Activated naive CD8-positive, alpha-beta T cell treated with anti-CD3 and anti-CD28 coated beads for 36 hours (primary cell): ENCODE data around the gene ALX4. TPM values are rescaled to one million over a fixed set of nuclear protein-coding genes. Genes with fewer than 3 reads are reported as not detected.

Experiments used
- DNase-seq: peaks from one replicate; pipeline ENCODE4 v3.0.0; 2021
- H3K27ac Mint-ChIP-seq: one replicate; pipeline ENCODE4 v1.8.0; 2022; ENCODE audit warnings: mild to moderate bottlenecking, moderate library complexity, mixed read lengths
- H3K27me3 Mint-ChIP-seq: one replicate; pipeline ENCODE4 v1.8.0; 2022; ENCODE audit warnings: mild to moderate bottlenecking, mixed read lengths
- H3K36me3 Mint-ChIP-seq: one replicate; pipeline ENCODE4 v1.8.0; 2021; ENCODE audit warnings: mild to moderate bottlenecking, mixed read lengths
- H3K4me1 Mint-ChIP-seq: one replicate; pipeline ENCODE4 v1.8.0; 2021; ENCODE audit warnings: mixed read lengths
- H3K4me3 Mint-ChIP-seq: one replicate; pipeline ENCODE4 v1.8.0; 2022; ENCODE audit warnings: mild to moderate bottlenecking, moderate library complexity, mixed read lengths
- H3K9me3 Mint-ChIP-seq: one replicate; pipeline ENCODE4 v1.8.0; 2022; ENCODE audit warnings: mixed read lengths
- total RNA-seq, 2 experiments: library from RNA; stranded (reverse); gene quantifications; one replicate each; pipeline ENCODE4 v1.2.3, GENCODE V29; 2021

The ALX4 gene
- total RNA-seq, 2 experiments from 2014 or later, result not detected

- Mint-ChIP-seq H3K4me3 (no peak overlapping the region), H3K36me3 (no peaks in the 10 kb centered on the region), H3K27me3 (peaks cover 88% of the 10 kb centered on the region), H3K4me1 (peaks cover 24% of the 10 kb centered on the region), H3K27ac (no peak overlapping the region), H3K9me3 (no peaks in the 10 kb centered on the region)
- DNase-seq, result no peak
These were observed 5.6 kb downstream of the ALX4 start for GRCh38 chr11:44304091-44305025.

GRCh38 chr11:44303401-44303938 is 6.5 kb downstream of the ALX4 start:
- peak overlapping the region; percentile 7 for H3K27ac Mint-ChIP-seq
- no peak overlapping the region for H3K4me3 Mint-ChIP-seq
- H3K9me3 Mint-ChIP-seq, result no peaks in the 10 kb centered on the region
- H3K4me1 Mint-ChIP-seq, result peaks cover 22% of the 10 kb centered on the region
- DNase-seq, result no peak
- no peaks in the 10 kb centered on the region for H3K36me3 Mint-ChIP-seq
- peaks cover 83% of the 10 kb centered on the region for H3K27me3 Mint-ChIP-seq

GRCh38 chr11:44301564-44302271 is 8.2 kb downstream of the ALX4 start:
- DNase-seq, result no peak
- H3K9me3 Mint-ChIP-seq, result no peaks in the 10 kb centered on the region

GRCh38 chr11:44300844-44301563 is 8.9 kb downstream of the ALX4 start:
- no peak overlapping the region for H3K4me3 Mint-ChIP-seq
- H3K27ac Mint-ChIP-seq, result no peak overlapping the region
- H3K36me3 Mint-ChIP-seq, result no peaks in the 10 kb centered on the region
- H3K27me3 Mint-ChIP-seq, result peaks cover 71% of the 10 kb centered on the region
- H3K9me3 Mint-ChIP-seq, result no peaks in the 10 kb centered on the region
- no peak for DNase-seq
- peaks cover 16% of the 10 kb centered on the region for H3K4me1 Mint-ChIP-seq

More at GRCh38 chr11:44301564-44302271, 8.2 kb downstream of the ALX4 start:
- Mint-ChIP-seq H3K27me3 (peaks cover 76% of the 10 kb centered on the region), H3K27ac (no peak overlapping the region), H3K4me1 (peaks cover 19% of the 10 kb centered on the region), H3K36me3 (no peaks in the 10 kb centered on the region), H3K4me3 (no peak overlapping the region)

- Mint-ChIP-seq H3K27me3 (peaks cover 56% of the 10 kb centered on the region), H3K27ac (no peak overlapping the region), H3K9me3 (no peaks in the 10 kb centered on the region), H3K4me3 (no peak overlapping the region), H3K4me1 (peaks cover 2% of the 10 kb centered on the region), H3K36me3 (no peaks in the 10 kb centered on the region)
- no peak for DNase-seq
These were observed 11.1 kb downstream of the ALX4 start for GRCh38 chr11:44298862-44299261.

- no peaks in the 10 kb centered on the region for H3K9me3 Mint-ChIP-seq
- no peak overlapping the region for H3K27ac Mint-ChIP-seq
- H3K4me1 Mint-ChIP-seq, result no peaks in the 10 kb centered on the region
- peaks cover 30% of the 10 kb centered on the region for H3K27me3 Mint-ChIP-seq
- H3K4me3 Mint-ChIP-seq, result no peak overlapping the region
- no peaks in the 10 kb centered on the region for H3K36me3 Mint-ChIP-seq
- DNase-seq, result no peak
These were observed 19.7 kb downstream of the ALX4 start for GRCh38 chr11:44290208-44290607.

- Mint-ChIP-seq H3K27me3 (peaks cover 18% of the 10 kb centered on the region), H3K4me3 (no peak overlapping the region)
These were observed 21.8 kb downstream of the ALX4 start for GRCh38 chr11:44288133-44288526.

GRCh38 chr11:44286911-44287310 is 23.0 kb downstream of the ALX4 start:
- Mint-ChIP-seq H3K27me3 (peaks cover 14% of the 10 kb centered on the region), H3K36me3 (no peaks in the 10 kb centered on the region), H3K27ac (no peak overlapping the region), H3K4me3 (no peak overlapping the region), H3K9me3 (no peaks in the 10 kb centered on the region), H3K4me1 (no peaks in the 10 kb centered on the region)
- no peak for DNase-seq

More at GRCh38 chr11:44288133-44288526, 21.8 kb downstream of the ALX4 start:
- Mint-ChIP-seq H3K36me3 (no peaks in the 10 kb centered on the region), H3K27ac (no peak overlapping the region), H3K4me1 (no peaks in the 10 kb centered on the region), H3K9me3 (no peaks in the 10 kb centered on the region)
- no peak for DNase-seq

- Mint-ChIP-seq H3K4me1 (no peaks in the 10 kb centered on the region), H3K9me3 (no peaks in the 10 kb centered on the region), H3K4me3 (no peak overlapping the region), H3K27me3 (peaks cover 14% of the 10 kb centered on the region), H3K27ac (no peak overlapping the region), H3K36me3 (no peaks in the 10 kb centered on the region)
- peak; percentile 55 for DNase-seq
These were observed 23.6 kb downstream of the ALX4 start for GRCh38 chr11:44286268-44286880.

- Mint-ChIP-seq H3K27me3 (peaks cover 14% of the 10 kb centered on the region), H3K36me3 (no peaks in the 10 kb centered on the region), H3K4me1 (no peaks in the 10 kb centered on the region), H3K4me3 (no peak overlapping the region), H3K9me3 (no peaks in the 10 kb centered on the region), H3K27ac (no peak overlapping the region)
- no peak for DNase-seq
These were observed 24.2 kb downstream of the ALX4 start for GRCh38 chr11:44285756-44286155.

- Mint-ChIP-seq H3K9me3 (no peaks in the 10 kb centered on the region), H3K27ac (no peak overlapping the region), H3K4me3 (no peak overlapping the region), H3K4me1 (no peaks in the 10 kb centered on the region), H3K27me3 (no peaks in the 10 kb centered on the region), H3K36me3 (no peaks in the 10 kb centered on the region)
- DNase-seq, result no peak
These were observed 27.3 kb downstream of the ALX4 start for GRCh38 chr11:44282620-44283019.

GRCh38 chr11:44281151-44281550 is 28.8 kb downstream of the ALX4 start:
- no peaks in the 10 kb centered on the region for H3K36me3 Mint-ChIP-seq
- no peak overlapping the region for H3K27ac Mint-ChIP-seq
- H3K9me3 Mint-ChIP-seq, result no peaks in the 10 kb centered on the region

GRCh38 chr11:44280257-44280656 is 29.7 kb downstream of the ALX4 start:
- H3K27me3 Mint-ChIP-seq, result no peaks in the 10 kb centered on the region
- no peak overlapping the region for H3K27ac Mint-ChIP-seq
- no peaks in the 10 kb centered on the region for H3K9me3 Mint-ChIP-seq
- no peak for DNase-seq
- no peaks in the 10 kb centered on the region for H3K36me3 Mint-ChIP-seq
- H3K4me1 Mint-ChIP-seq, result no peaks in the 10 kb centered on the region
- no peak overlapping the region for H3K4me3 Mint-ChIP-seq

More at GRCh38 chr11:44281151-44281550, 28.8 kb downstream of the ALX4 start:
- Mint-ChIP-seq H3K27me3 (no peaks in the 10 kb centered on the region), H3K4me1 (no peaks in the 10 kb centered on the region), H3K4me3 (no peak overlapping the region)
- no peak for DNase-seq

GRCh38 chr11:44279483-44279882 is 30.5 kb downstream of the ALX4 start:
- H3K27me3 Mint-ChIP-seq, result no peaks in the 10 kb centered on the region
- H3K4me1 Mint-ChIP-seq, result no peaks in the 10 kb centered on the region
- no peak for DNase-seq
- H3K36me3 Mint-ChIP-seq, result no peaks in the 10 kb centered on the region
- no peak overlapping the region for H3K4me3 Mint-ChIP-seq
- H3K27ac Mint-ChIP-seq, result no peak overlapping the region
- H3K9me3 Mint-ChIP-seq, result no peaks in the 10 kb centered on the region
